Kidney epithelial cell (primary cell): ENCODE data around the gene GPR137B. TPM values are rescaled to one million over a fixed set of nuclear protein-coding genes. Genes with fewer than 3 reads are reported as not detected.
"Not testable (repeated sequence)": the region's sequence is repeated elsewhere in the genome, so short reads cannot be mapped to it uniquely, and the experiment has no call there.

Source experiments
- DNase-seq: peaks from one replicate; pipeline ENCODE4 v3.0.0-alpha.2; 2010; ENCODE audit warnings: low read depth
- H3K27me3 ChIP-seq: 2 replicates; pipeline ENCODE4 v1.6.0; 2011; ENCODE audit warnings: low read length; ENCODE audit not compliant: control insufficient read depth, insufficient read depth
- H3K36me3 ChIP-seq: 2 replicates; pipeline ENCODE4 v1.5.1; 2011; ENCODE audit warnings: low read length; ENCODE audit not compliant: control insufficient read depth, insufficient read depth
- H3K4me3 ChIP-seq: 2 replicates; pipeline ENCODE4 v1.5.1; 2011; ENCODE audit warnings: low read depth, mild to moderate bottlenecking, control low read depth, low read length
- total RNA-seq: library from RNA; depleted of rRNA; stranded (reverse); fragments of >200 nt; gene quantifications from 2 replicates; pipeline ENCODE4 v1.2.3, GENCODE V29; 2015
- TF ChIP-seq, protein P1 (sequence below): IDR thresholded peaks from 2 replicates; pipeline ENCODE4 v1.5.1; 2011; ENCODE audit warnings: mild to moderate bottlenecking, moderate library complexity, low read length, control low read depth, inconsistent platforms; ENCODE audit not compliant: insufficient read depth, poor library complexity, severe bottlenecking

Gene GPR137B
- total RNA-seq, 1 donor from 2014 or later = 26.8 TPM

- TF ChIP-seq, protein P1, sequence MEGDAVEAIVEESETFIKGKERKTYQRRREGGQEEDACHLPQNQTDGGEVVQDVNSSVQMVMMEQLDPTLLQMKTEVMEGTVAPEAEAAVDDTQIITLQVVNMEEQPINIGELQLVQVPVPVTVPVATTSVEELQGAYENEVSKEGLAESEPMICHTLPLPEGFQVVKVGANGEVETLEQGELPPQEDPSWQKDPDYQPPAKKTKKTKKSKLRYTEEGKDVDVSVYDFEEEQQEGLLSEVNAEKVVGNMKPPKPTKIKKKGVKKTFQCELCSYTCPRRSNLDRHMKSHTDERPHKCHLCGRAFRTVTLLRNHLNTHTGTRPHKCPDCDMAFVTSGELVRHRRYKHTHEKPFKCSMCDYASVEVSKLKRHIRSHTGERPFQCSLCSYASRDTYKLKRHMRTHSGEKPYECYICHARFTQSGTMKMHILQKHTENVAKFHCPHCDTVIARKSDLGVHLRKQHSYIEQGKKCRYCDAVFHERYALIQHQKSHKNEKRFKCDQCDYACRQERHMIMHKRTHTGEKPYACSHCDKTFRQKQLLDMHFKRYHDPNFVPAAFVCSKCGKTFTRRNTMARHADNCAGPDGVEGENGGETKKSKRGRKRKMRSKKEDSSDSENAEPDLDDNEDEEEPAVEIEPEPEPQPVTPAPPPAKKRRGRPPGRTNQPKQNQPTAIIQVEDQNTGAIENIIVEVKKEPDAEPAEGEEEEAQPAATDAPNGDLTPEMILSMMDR = no peak
- no peak for DNase-seq
- Histone ChIP-seq H3K36me3 (no peaks in the 10 kb centered on the region), H3K27me3 (no peaks in the 10 kb centered on the region), H3K4me3 (no peak overlapping the region)
These were observed 17.6 kb downstream of the GPR137B start for GRCh38 chr1:236159704-236160539.

GRCh38 chr1:236160540-236161127 is 18.3 kb downstream of the GPR137B start:
- Histone ChIP-seq H3K4me3 (no peak overlapping the region), H3K27me3 (no peaks in the 10 kb centered on the region), H3K36me3 (no peaks in the 10 kb centered on the region)
- no peak for DNase-seq
- TF ChIP-seq, protein P1 = no peak

GRCh38 chr1:236161230-236161629 is 18.9 kb downstream of the GPR137B start:
- TF ChIP-seq, protein P1 = no peak
- no peaks in the 10 kb centered on the region for H3K27me3 ChIP-seq
- no peak overlapping the region for H3K4me3 ChIP-seq
- DNase-seq = no peak
- H3K36me3 ChIP-seq = no peaks in the 10 kb centered on the region

DNA sequence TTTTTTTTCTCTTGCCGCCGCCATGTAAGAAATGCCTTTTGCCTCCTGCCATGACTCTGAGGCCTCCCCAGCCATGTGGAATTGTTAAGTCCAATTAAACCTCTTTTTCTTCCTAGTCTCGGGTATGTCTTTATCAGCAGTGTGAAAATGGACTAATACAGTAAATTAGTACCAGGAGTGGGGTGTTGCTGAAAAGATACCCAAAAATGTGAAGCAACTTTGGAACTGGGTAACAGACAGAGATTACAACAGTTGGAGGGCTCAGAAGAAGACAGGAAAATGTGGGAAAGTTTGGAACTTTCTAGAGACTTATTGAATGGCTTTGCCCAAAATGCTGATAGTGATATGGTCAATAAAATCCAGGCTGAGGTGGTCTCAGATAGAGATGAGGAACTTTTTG is 19.4 kb downstream of the GPR137B start:
- not testable (repeated sequence) for H3K36me3 ChIP-seq, DNase-seq, H3K4me3 ChIP-seq, H3K27me3 ChIP-seq

DNA sequence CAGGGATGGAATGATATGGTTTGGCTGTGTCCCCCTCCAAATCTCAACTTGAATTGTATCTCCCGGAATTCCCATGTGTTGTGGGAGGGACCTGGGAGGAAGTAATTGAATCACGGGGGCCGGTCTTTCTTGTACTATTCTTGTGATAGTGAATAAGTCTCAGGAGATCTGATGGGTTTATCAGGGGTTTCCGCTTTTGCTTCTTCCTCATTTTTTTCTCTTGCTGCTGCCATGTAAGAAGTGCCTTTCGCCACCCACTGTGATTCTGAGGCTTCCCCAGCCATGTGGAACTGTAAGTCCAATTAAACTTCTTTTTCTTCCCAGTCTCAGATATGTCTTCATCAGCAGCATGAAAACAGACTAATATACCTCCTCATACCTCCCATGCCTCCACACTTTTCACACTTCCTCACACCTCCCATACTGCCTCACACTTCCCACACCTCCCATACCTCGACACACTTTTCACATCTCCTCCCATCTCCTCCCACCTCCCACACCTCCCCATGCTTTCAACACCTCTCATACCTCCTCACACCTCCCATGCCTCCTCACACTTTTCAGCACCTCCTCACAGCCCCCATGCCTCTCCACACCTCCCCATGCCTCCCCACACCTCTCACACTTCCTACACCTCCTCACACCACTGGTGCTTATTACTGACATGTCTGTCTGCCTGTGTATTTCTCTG is 21.3 kb downstream of the GPR137B start:
- Histone ChIP-seq H3K4me3 (no peak overlapping the region), H3K36me3 (no peaks in the 10 kb centered on the region), H3K27me3 (no peaks in the 10 kb centered on the region)
- no peak for DNase-seq
- TF ChIP-seq, protein P1 = no peak

DNA sequence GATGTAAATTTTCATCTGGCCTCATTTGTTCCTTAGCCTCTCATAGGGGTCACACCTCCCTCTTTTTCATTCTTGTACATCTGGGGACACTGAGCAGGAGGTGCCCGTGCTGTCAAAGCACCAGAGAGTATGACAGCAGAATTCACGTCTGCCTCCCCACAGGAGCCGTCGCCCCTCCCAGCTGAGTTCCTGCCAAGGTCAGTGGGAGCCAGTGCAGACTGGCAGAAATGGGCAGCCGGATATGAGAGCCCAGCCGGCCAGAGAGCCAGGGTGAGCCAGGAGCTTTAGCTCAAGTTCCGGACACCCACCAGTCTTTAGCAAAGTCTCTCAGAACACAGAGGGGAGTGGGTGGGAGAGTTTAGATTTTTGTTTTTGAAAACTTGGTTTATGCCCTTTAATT is 21.9 kb downstream of the GPR137B start:
- H3K4me3 ChIP-seq = no peak overlapping the region
- H3K27me3 ChIP-seq = no peaks in the 10 kb centered on the region
- no peaks in the 10 kb centered on the region for H3K36me3 ChIP-seq
- no peak for DNase-seq
- TF ChIP-seq, protein P1 = no peak
